Measurements from ENCODE around the gene KCNQ1. TPM values are rescaled to one million over a fixed set of nuclear protein-coding genes. Genes with fewer than 3 reads are reported as not detected.
A peak's percentile ranks its signal among the peaks of the same experiment; 100 is the strongest.

Gene KCNQ1
- total RNA-seq, 2 experiments from 2014 or later, result 8.7 to 9.5 TPM

GRCh38 chr11:2414616-2415015 is 30.2 kb upstream of the KCNQ1 start:
- DNase-seq (no peak), ATAC-seq (no peak)
- Mint-ChIP-seq H3K9me3 (no peaks in the 10 kb centered on the region), H3K4me3 (no peak overlapping the region), H3K4me1 (ENCODE audit: low read depth) (no peaks in the 10 kb centered on the region), H3K27me3 (no peaks in the 10 kb centered on the region), H3K36me3 (ENCODE audit: low read depth) (no peaks in the 10 kb centered on the region), H3K27ac (no peak overlapping the region)
- intact Hi-C loops (cut with micrococcal nuclease), result loop anchor here (5.0 kb wide), 1 partner anchor 217 kb away; no protein-coding TSS in a partner anchor
- ChIA-PET CTCF (no interaction called here), POLR2A (no interaction called here)
- TF ChIP-seq CTCF (IDR thresholded peaks at IDR 0.05), result no peak

- ATAC-seq (no peak), DNase-seq (no peak)
- Mint-ChIP-seq H3K36me3 (ENCODE audit: low read depth) (no peaks in the 10 kb centered on the region), H3K9me3 (no peaks in the 10 kb centered on the region), H3K27ac (no peak overlapping the region), H3K27me3 (no peaks in the 10 kb centered on the region), H3K4me1 (ENCODE audit: low read depth) (peaks cover 2% of the 10 kb centered on the region), H3K4me3 (no peak overlapping the region)
- ChIA-PET CTCF (interaction anchor here (1.0 to 1.6 kb wide), 2 partner anchors 109 to 110 kb away, joined by 4 to 5 read pairs; no protein-coding TSS in a partner anchor), POLR2A (no interaction called here)
- TF ChIP-seq CTCF (IDR thresholded peaks at IDR 0.05), result no peak
- intact Hi-C loops (cut with micrococcal nuclease), result loop anchor here (5.0 kb wide), 1 partner anchor 218 kb away; no protein-coding TSS in a partner anchor
Measured at GRCh38 chr11:2415171-2415570, 29.6 kb upstream of the KCNQ1 start.

- H3K9me3 Mint-ChIP-seq, result no peaks in the 10 kb centered on the region
- no peak overlapping the region for H3K27ac Mint-ChIP-seq
- no peaks in the 10 kb centered on the region for H3K27me3 Mint-ChIP-seq
- H3K4me3 Mint-ChIP-seq, result no peak overlapping the region
- ChIA-PET POLR2A (no interaction called here), CTCF (interaction anchor here (1.0 to 1.6 kb wide), 2 partner anchors 110 to 111 kb away, joined by 4 to 5 read pairs; no protein-coding TSS in a partner anchor)
- intact Hi-C loops (cut with micrococcal nuclease), result loop anchor here (5.0 kb wide), 1 partner anchor 218 kb away; no protein-coding TSS in a partner anchor
- no peaks in the 10 kb centered on the region for H3K36me3 Mint-ChIP-seq (ENCODE audit: low read depth)
- peaks cover 2% of the 10 kb centered on the region for H3K4me1 Mint-ChIP-seq (ENCODE audit: low read depth)
- TF ChIP-seq CTCF (IDR thresholded peaks at IDR 0.05), result peak; percentile 27
- DNase-seq (no peak), ATAC-seq (no peak)
Measured at GRCh38 chr11:2415601-2416380, 29.0 kb upstream of the KCNQ1 start.

GRCh38 chr11:2416765-2417164 is 28.0 kb upstream of the KCNQ1 start:
- no peaks in the 10 kb centered on the region for H3K27me3 Mint-ChIP-seq
- DNase-seq (no peak), ATAC-seq (no peak)
- H3K36me3 Mint-ChIP-seq (ENCODE audit: low read depth), result no peaks in the 10 kb centered on the region
- ChIA-PET POLR2A (interaction anchor here (0.6 kb wide), 1 partner anchor 40 kb away, joined by 5 read pairs; no protein-coding TSS in a partner anchor), CTCF (interaction anchor here (1.2 to 10.3 kb wide), 3 partner anchors 16 to 113 kb away, joined by 3 to 381 read pairs (median 5); partner anchors contain the start of genes C11orf21, TSPAN32 and TSSC4)
- H3K4me3 Mint-ChIP-seq, result no peak overlapping the region
- TF ChIP-seq CTCF (IDR thresholded peaks at IDR 0.05), result no peak
- H3K4me1 Mint-ChIP-seq (ENCODE audit: low read depth), result peaks cover 2% of the 10 kb centered on the region
- intact Hi-C loops (cut with micrococcal nuclease), result loop anchor here (5.0 kb wide), 1 partner anchor 219 kb away; no protein-coding TSS in a partner anchor
- H3K27ac Mint-ChIP-seq, result no peak overlapping the region
- no peaks in the 10 kb centered on the region for H3K9me3 Mint-ChIP-seq

Data from activated CD8-positive, alpha-beta T cell treated with anti-CD3 and anti-CD28 coated beads for 36 hours (primary cell).